Endothelial cell (in vitro differentiated cells): Measurements from ENCODE around the gene ASB8. TPM values are rescaled to one million over a fixed set of nuclear protein-coding genes. Genes with fewer than 3 reads are reported as not detected.
A peak's percentile ranks its signal among the peaks of the same experiment; 100 is the strongest.

Experiments
- DNase-seq: peaks from one replicate; pipeline ENCODE4 v3.0.0; 2021; ENCODE audit warnings: low spot score
- H3K27ac Mint-ChIP-seq: one replicate; pipeline ENCODE4 v1.8.0; 2021; ENCODE audit warnings: mixed read lengths, inconsistent platforms; ENCODE audit not compliant: unreplicated experiment
- H3K27me3 Mint-ChIP-seq: one replicate; pipeline ENCODE4 v1.8.0; 2021; ENCODE audit warnings: mild to moderate bottlenecking, moderate library complexity, mixed read lengths, inconsistent platforms; ENCODE audit not compliant: unreplicated experiment
- H3K36me3 Mint-ChIP-seq: one replicate; pipeline ENCODE4 v1.8.0; 2021; ENCODE audit warnings: mild to moderate bottlenecking, low read depth, mixed read lengths, inconsistent platforms; ENCODE audit not compliant: unreplicated experiment
- H3K4me1 Mint-ChIP-seq: one replicate; pipeline ENCODE4 v1.8.0; 2021; ENCODE audit warnings: mild to moderate bottlenecking, mixed read lengths, inconsistent platforms; ENCODE audit not compliant: unreplicated experiment
- H3K4me3 Mint-ChIP-seq: one replicate; pipeline ENCODE4 v1.8.0; 2021; ENCODE audit warnings: mild to moderate bottlenecking, mixed read lengths, inconsistent platforms; ENCODE audit not compliant: unreplicated experiment
- H3K9me3 Mint-ChIP-seq: one replicate; pipeline ENCODE4 v1.8.0; 2021; ENCODE audit warnings: mixed read lengths, inconsistent platforms; ENCODE audit not compliant: unreplicated experiment
- CTCF ChIP-seq: fragments of 200-600 bp; sonication (generic); IDR thresholded peaks from one replicate; pipeline ENCODE4 v1.5.0; 2021; ENCODE audit warnings: antibody characterized with exemption; ENCODE audit not compliant: unreplicated experiment
- long read RNA-seq: library from polyadenylated mRNA; unstranded; transcript quantifications from one replicate; pipeline ENCODE4 v2.0.0, GENCODE V29; 2020; ENCODE audit not compliant: unreplicated experiment
- total RNA-seq: library from RNA; stranded (reverse); fragmentation: NEBNext Ultra II Directional; extraction: Animal tissue kit (Norgen Biotek cat#: 25700); gene quantifications from one replicate; pipeline ENCODE4 v1.2.1, GENCODE V29; 2021; ENCODE audit not compliant: unreplicated experiment

Gene ASB8
- total RNA-seq = 25.6 TPM
- long read RNA-seq, transcript ASB8-201 (4 exons, 2,615 nt) = major isoform, 15 of 25 reads
- long read RNA-seq, partial matches to known transcripts = 0 of 25 reads
- long read RNA-seq, other reads (novel, unspliced or antisense) = 2 of 25 reads

- peak within 1 kb of the TSS; percentile 67 for H3K27ac Mint-ChIP-seq
- DNase-seq = peak; percentile 98
- peaks cover under 1% of the 10 kb centered on the region for H3K27me3 Mint-ChIP-seq
- peak within 1 kb of the TSS; percentile 95 for H3K4me3 Mint-ChIP-seq
- no peak for TF ChIP-seq CTCF
- H3K36me3 Mint-ChIP-seq = peaks cover 4% of the 10 kb centered on the region
- no peaks in the 10 kb centered on the region for H3K9me3 Mint-ChIP-seq
- no peaks in the 10 kb centered on the region for H3K4me1 Mint-ChIP-seq
These were observed at the start of gene ASB8 for GRCh38 chr12:48157018-48157888. Gene ASB8 (minus strand): TSS chr12:48157515. CDS start chr12:48153496, 4,019 bp downstream.

GRCh38 chr12:48203192-48203591 is 45.9 kb upstream of the ASB8 start, which contains the start of gene OR10AD1:
Gene OR10AD1 (minus strand): TSS chr12:48203292. CDS start chr12:48203292, 0 bp downstream.
- peaks cover 9% of the 10 kb centered on the region for H3K27me3 Mint-ChIP-seq
- no peak for DNase-seq
- H3K9me3 Mint-ChIP-seq = peaks cover 33% of the 10 kb centered on the region
- no peak for TF ChIP-seq CTCF
- H3K4me1 Mint-ChIP-seq = peaks cover 13% of the 10 kb centered on the region
- peak within 1 kb of the TSS; percentile 45 for H3K4me3 Mint-ChIP-seq
- H3K36me3 Mint-ChIP-seq = peaks cover 39% of the 10 kb centered on the region
- no peak within 1 kb of the TSS for H3K27ac Mint-ChIP-seq

GRCh38 chr12:48202766-48203165 is 45.5 kb upstream of the ASB8 start:
- Mint-ChIP-seq H3K4me1 (peaks cover 13% of the 10 kb centered on the region), H3K4me3 (peak overlapping the region; percentile 45), H3K36me3 (peaks cover 39% of the 10 kb centered on the region), H3K27me3 (peaks cover 9% of the 10 kb centered on the region), H3K27ac (no peak overlapping the region), H3K9me3 (peaks cover 33% of the 10 kb centered on the region)
- no peak for DNase-seq
- no peak for TF ChIP-seq CTCF

GRCh38 chr12:48201516-48201915 is 44.2 kb upstream of the ASB8 start:
- peaks cover 18% of the 10 kb centered on the region for H3K4me1 Mint-ChIP-seq
- DNase-seq = no peak
- peaks cover 30% of the 10 kb centered on the region for H3K36me3 Mint-ChIP-seq
- H3K27ac Mint-ChIP-seq = no peak overlapping the region
- TF ChIP-seq CTCF = no peak
- H3K9me3 Mint-ChIP-seq = peaks cover 30% of the 10 kb centered on the region
- H3K27me3 Mint-ChIP-seq = peaks cover 9% of the 10 kb centered on the region
- peak overlapping the region; percentile 29 for H3K4me3 Mint-ChIP-seq

GRCh38 chr12:48201091-48201490 is 43.8 kb upstream of the ASB8 start:
- Mint-ChIP-seq H3K27ac (no peak overlapping the region), H3K4me1 (peaks cover 18% of the 10 kb centered on the region), H3K4me3 (peak overlapping the region; percentile 26), H3K27me3 (peaks cover 8% of the 10 kb centered on the region), H3K36me3 (peaks cover 25% of the 10 kb centered on the region), H3K9me3 (peaks cover 27% of the 10 kb centered on the region)
- TF ChIP-seq CTCF = no peak
- no peak for DNase-seq
